Kidney (tissue), 14 donors: Measurements from ENCODE around the gene ST6GAL1. TPM values are rescaled to one million over a fixed set of nuclear protein-coding genes. Genes with fewer than 3 reads are reported as not detected.
A peak's percentile ranks its signal among the peaks of the same experiment; 100 is the strongest.

ENCODE experiments used
- DNase-seq, 5 donors: peaks; one replicate each; pipeline ENCODE4 v3.0.0-alpha.2; 2013 to 2020
- FAIRE-seq: peaks from 2 replicates; lab custom pipeline; 2012; peaks lifted over from hg19 to GRCh38; lab: Jason Lieb, UNC
- H3K27ac ChIP-seq, 2 donors: one replicate each; pipeline ENCODE4 v1.7.0; 2013; ENCODE audit warnings: low read depth in 2 of 2, low read length in 2 of 2, inconsistent platforms in 1 of 2
- H3K27me3 ChIP-seq: one replicate; pipeline ENCODE4 v1.7.1; 2013; ENCODE audit warnings: low read length, inconsistent platforms; ENCODE audit not compliant: control insufficient read depth, insufficient read depth
- H3K36me3 ChIP-seq, 3 donors: one replicate each; pipeline versions ENCODE4 v1.7.0 to v1.7.1; 2013; ENCODE audit warnings: low read length in 3 of 3, control low read depth in 1 of 3, inconsistent platforms in 1 of 3; ENCODE audit not compliant: insufficient read depth in 3 of 3, control insufficient read depth in 2 of 3
- H3K4me1 ChIP-seq, 3 donors: one replicate each; pipeline versions ENCODE4 v1.7.0 to v1.7.1; 2013; ENCODE audit warnings: low read length in 3 of 3, inconsistent platforms in 1 of 3, low read depth in 1 of 3; ENCODE audit not compliant: control insufficient read depth in 2 of 3, insufficient read depth in 2 of 3
- H3K4me3 ChIP-seq, 3 donors: one replicate each; pipeline versions ENCODE4 v1.7.0 to v1.8.1; 2013; ENCODE audit warnings: low read length in 3 of 3, control low read depth in 1 of 3, inconsistent platforms in 1 of 3
- H3K9ac ChIP-seq, 3 donors: one replicate each; pipeline versions ENCODE4 v1.7.0 to v1.7.1; 2013; ENCODE audit warnings: low read length in 3 of 3, control low read depth in 1 of 3, inconsistent platforms in 1 of 3
- H3K9me3 ChIP-seq, 3 donors: one replicate each; pipeline versions ENCODE4 v1.7.0 to v1.7.1; 2013; ENCODE audit warnings: low read length in 3 of 3, control low read depth in 1 of 3, inconsistent platforms in 1 of 3; ENCODE audit not compliant: control insufficient read depth in 2 of 3, insufficient read depth in 1 of 3
- intact Hi-C: fragments of 100-400 bp; cut with DNase I; formaldehyde crosslinking; loops from one replicate; pipeline ENCODE4 v1.11.1; 2022
- polyA plus RNA-seq: library from polyadenylated mRNA; stranded (reverse); fragments of 350-450 nt; fragmentation: Illumina TruSeq; extraction: RNeasy Lipid Tissue Mini Kit (QIAGEN cat#74804); gene quantifications from one replicate; pipeline ENCODE4 v1.2.3, GENCODE V29; 2014; ENCODE audit warnings: low read depth, low replicate concordance; ENCODE audit not compliant: insufficient read depth
- total RNA-seq: library from RNA; stranded (reverse); fragmentation: NEBNext Ultra II Directional; extraction: Animal tissue kit (Norgen Biotek cat#: 25700); gene quantifications from one replicate; pipeline ENCODE4 v1.2.1, GENCODE V29; 2021
- TF ChIP-seq, protein P1 (sequence below): IDR thresholded peaks from 3 replicates; pipeline ENCODE4 v1.5.1; 2012; ENCODE audit warnings: mild to moderate bottlenecking, moderate library complexity, borderline replicate concordance; ENCODE audit not compliant: insufficient read depth; ENCODE audit errors: extremely low read depth
- donor health status: control.
- donor health status: control.
- donor health status: control.
- donor health status: control.
- donor health status: control.
- donor health status: DM: yes; HTN: yes; CAD: no.
- donor health status: Normal renal cell carcinoma (clear cell type).

ST6GAL1 gene
- total and polyA plus RNA-seq, 2 donors from 2014 or later: 62.6 to 236 TPM

- no peak overlapping the region for H3K4me3 ChIP-seq
- no peak overlapping the region for H3K9ac ChIP-seq
- H3K4me1 ChIP-seq: peaks cover 0 to 4% (median 0%) of the 10 kb centered on the region in 3 donors
- TF ChIP-seq, protein P1, sequence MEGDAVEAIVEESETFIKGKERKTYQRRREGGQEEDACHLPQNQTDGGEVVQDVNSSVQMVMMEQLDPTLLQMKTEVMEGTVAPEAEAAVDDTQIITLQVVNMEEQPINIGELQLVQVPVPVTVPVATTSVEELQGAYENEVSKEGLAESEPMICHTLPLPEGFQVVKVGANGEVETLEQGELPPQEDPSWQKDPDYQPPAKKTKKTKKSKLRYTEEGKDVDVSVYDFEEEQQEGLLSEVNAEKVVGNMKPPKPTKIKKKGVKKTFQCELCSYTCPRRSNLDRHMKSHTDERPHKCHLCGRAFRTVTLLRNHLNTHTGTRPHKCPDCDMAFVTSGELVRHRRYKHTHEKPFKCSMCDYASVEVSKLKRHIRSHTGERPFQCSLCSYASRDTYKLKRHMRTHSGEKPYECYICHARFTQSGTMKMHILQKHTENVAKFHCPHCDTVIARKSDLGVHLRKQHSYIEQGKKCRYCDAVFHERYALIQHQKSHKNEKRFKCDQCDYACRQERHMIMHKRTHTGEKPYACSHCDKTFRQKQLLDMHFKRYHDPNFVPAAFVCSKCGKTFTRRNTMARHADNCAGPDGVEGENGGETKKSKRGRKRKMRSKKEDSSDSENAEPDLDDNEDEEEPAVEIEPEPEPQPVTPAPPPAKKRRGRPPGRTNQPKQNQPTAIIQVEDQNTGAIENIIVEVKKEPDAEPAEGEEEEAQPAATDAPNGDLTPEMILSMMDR: no peak
- no peaks in the 10 kb centered on the region for H3K36me3 ChIP-seq
- H3K9me3 ChIP-seq: no peaks in the 10 kb centered on the region
- intact Hi-C loops: no loop called here
- FAIRE-seq: no peak
- DNase-seq: no peak
- H3K27ac ChIP-seq: no peak overlapping the region
- no peaks in the 10 kb centered on the region for H3K27me3 ChIP-seq
These were observed 9.5 kb upstream of the ST6GAL1 start for GRCh38 chr3:186920796-186921195.

DNA sequence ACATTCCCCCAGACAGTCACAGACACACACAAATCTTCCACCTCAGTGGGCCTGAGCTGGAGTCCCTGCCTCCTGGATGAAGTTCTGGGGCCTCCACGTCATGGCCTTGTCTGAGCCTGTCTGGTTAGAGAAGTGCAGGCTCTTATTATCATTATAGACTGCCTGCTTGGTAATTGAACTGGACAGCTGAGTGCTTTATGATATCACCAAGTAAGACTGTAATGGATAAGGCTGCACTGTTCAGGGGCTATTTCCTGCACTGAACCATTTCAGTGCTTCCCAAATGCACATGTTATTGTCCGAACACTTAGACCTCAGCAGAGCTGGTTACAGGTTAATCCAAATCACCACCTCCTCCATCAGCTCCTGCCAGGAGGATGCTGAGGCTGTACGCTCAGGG, 8.7 kb upstream of the ST6GAL1 start:
- H3K9ac ChIP-seq: no peak overlapping the region
- no peak overlapping the region for H3K4me3 ChIP-seq
- H3K27ac ChIP-seq: no peak overlapping the region
- H3K27me3 ChIP-seq: no peaks in the 10 kb centered on the region
- DNase-seq (peak in 1 of 5 donors; percentile 31), FAIRE-seq (no peak)
- H3K9me3 ChIP-seq: no peaks in the 10 kb centered on the region
- no peaks in the 10 kb centered on the region for H3K36me3 ChIP-seq
- TF ChIP-seq, protein P1: no peak
- intact Hi-C loops: no loop called here
- peaks cover 0 to 4% (median 0%) of the 10 kb centered on the region in 3 donors for H3K4me1 ChIP-seq

- Histone ChIP-seq H3K27me3 (no peaks in the 10 kb centered on the region), H3K9me3 (no peaks in the 10 kb centered on the region), H3K4me3 (no peak overlapping the region), H3K27ac (no peak overlapping the region), H3K9ac (no peak overlapping the region), H3K4me1 (peaks cover 0 to 4% (median 0%) of the 10 kb centered on the region in 3 donors), H3K36me3 (no peaks in the 10 kb centered on the region)
- TF ChIP-seq, protein P1: no peak
- DNase-seq: peak in 1 of 5 donors; percentile 63
- intact Hi-C loops: no loop called here
- no peak for FAIRE-seq
These were observed 8.1 kb upstream of the ST6GAL1 start for GRCh38 chr3:186922224-186922623.

DNA sequence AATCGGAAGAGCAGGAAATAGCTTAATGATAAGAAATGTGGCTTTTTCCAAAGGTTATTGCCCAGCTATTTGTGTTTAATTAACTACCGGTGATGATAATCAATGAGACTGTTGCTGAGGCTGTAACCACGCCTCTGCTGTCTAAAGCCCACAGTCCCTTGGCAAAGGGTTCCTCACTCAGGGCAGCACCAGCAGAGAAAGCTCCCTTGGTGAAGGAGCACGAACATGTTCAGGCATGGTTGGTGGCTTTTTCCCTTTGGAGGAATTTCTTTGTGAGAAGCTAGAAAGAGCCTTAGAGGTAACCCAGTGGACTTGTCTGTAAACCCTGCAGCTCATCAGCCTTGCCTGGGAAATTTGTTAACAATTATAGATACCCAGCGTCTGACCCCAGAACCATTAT, 7.5 kb upstream of the ST6GAL1 start:
- FAIRE-seq (no peak), DNase-seq (no peak)
- TF ChIP-seq, protein P1: no peak
- H3K9ac ChIP-seq: no peak overlapping the region
- no peaks in the 10 kb centered on the region for H3K9me3 ChIP-seq
- H3K4me3 ChIP-seq: no peak overlapping the region
- H3K36me3 ChIP-seq: no peaks in the 10 kb centered on the region
- peaks cover 0 to 4% (median 0%) of the 10 kb centered on the region in 3 donors for H3K4me1 ChIP-seq
- H3K27me3 ChIP-seq: no peaks in the 10 kb centered on the region
- no peak overlapping the region for H3K27ac ChIP-seq
- intact Hi-C loops: no loop called here
